ENCODE data around the gene EWSR1. TPM values are rescaled to one million over a fixed set of nuclear protein-coding genes. Genes with fewer than 3 reads are reported as not detected.

Gene EWSR1
- total RNA-seq, 4 donors from 2014 or later: 132 to 308 (median 170) TPM

GRCh38 chr22:29341056-29341848 lies 73.2 kb downstream of the EWSR1 start:
- peaks cover 84% of the 10 kb centered on the region for H3K36me3 ChIP-seq

GRCh38 chr22:29341849-29342127 lies 73.7 kb downstream of the EWSR1 start:
- no peak overlapping the region for H3K27ac ChIP-seq
- no peak for DNase-seq (ENCODE audit: low spot score in 2 of 2)
- peaks cover 34% of the 10 kb centered on the region for H3K4me1 ChIP-seq
- no peaks in the 10 kb centered on the region for H3K27me3 ChIP-seq
- 100% methylated on average over 2 of the region's 2 CpGs for whole genome bisulfite sequencing
- no peak for TF ChIP-seq POLR2AphosphoS5 (IDR thresholded peaks at IDR 0.05)
- H3K4me3 ChIP-seq: no peak overlapping the region
- no peaks in the 10 kb centered on the region for H3K9me3 ChIP-seq
- peaks cover 84% of the 10 kb centered on the region for H3K36me3 ChIP-seq

More at GRCh38 chr22:29341056-29341848, 73.2 kb downstream of the EWSR1 start:
- peaks cover 30% of the 10 kb centered on the region for H3K4me1 ChIP-seq
- H3K9me3 ChIP-seq: no peaks in the 10 kb centered on the region
- 94% methylated on average over 19 of the region's 25 CpGs for WGBS
- no peaks in the 10 kb centered on the region for H3K27me3 ChIP-seq
- no peak overlapping the region for H3K27ac ChIP-seq
- DNase-seq (ENCODE audit: low spot score in 2 of 2): no peak
- no peak overlapping the region for H3K4me3 ChIP-seq
- no peak for TF ChIP-seq POLR2A (IDR thresholded peaks at IDR 0.05)
- TF ChIP-seq CTCF (IDR thresholded peaks at IDR 0.05): no peak
- TF ChIP-seq EP300 (IDR thresholded peaks at IDR 0.05): no peak
- no peak for TF ChIP-seq POLR2AphosphoS5 (IDR thresholded peaks at IDR 0.05)

GRCh38 chr22:29342177-29342576 lies 74.1 kb downstream of the EWSR1 start:
- H3K27me3 ChIP-seq: no peaks in the 10 kb centered on the region
- no peak overlapping the region for H3K27ac ChIP-seq

GRCh38 chr22:29342577-29343312 lies 74.7 kb downstream of the EWSR1 start:
- 86% methylated on average over 7 of the region's 10 CpGs for WGBS
- peaks cover 84% of the 10 kb centered on the region for H3K36me3 ChIP-seq
- no peaks in the 10 kb centered on the region for H3K9me3 ChIP-seq
- H3K4me1 ChIP-seq: peaks cover 36% of the 10 kb centered on the region
- H3K4me3 ChIP-seq: no peak overlapping the region
- no peak for TF ChIP-seq CTCF (IDR thresholded peaks at IDR 0.05)
- no peak for TF ChIP-seq EP300 (IDR thresholded peaks at IDR 0.05)
- TF ChIP-seq POLR2A (IDR thresholded peaks at IDR 0.05): no peak
- no peak for TF ChIP-seq POLR2AphosphoS5 (IDR thresholded peaks at IDR 0.05)
- DNase-seq (ENCODE audit: low spot score in 2 of 2): peak in 1 of 2 donors; percentile 75
- no peaks in the 10 kb centered on the region for H3K27me3 ChIP-seq
- H3K27ac ChIP-seq: no peak overlapping the region

More at GRCh38 chr22:29342177-29342576, 74.1 kb downstream of the EWSR1 start:
- WGBS: 90% methylated on average over 6 of the region's 6 CpGs
- DNase-seq (ENCODE audit: low spot score in 2 of 2): peak in 1 of 2 donors; percentile 52
- peaks cover 33% of the 10 kb centered on the region for H3K4me1 ChIP-seq
- TF ChIP-seq POLR2AphosphoS5 (IDR thresholded peaks at IDR 0.05) (no peak), POLR2A (IDR thresholded peaks at IDR 0.05) (no peak), CTCF (IDR thresholded peaks at IDR 0.05) (no peak), EP300 (IDR thresholded peaks at IDR 0.05) (no peak)
- peaks cover 84% of the 10 kb centered on the region for H3K36me3 ChIP-seq
- no peak overlapping the region for H3K4me3 ChIP-seq
- H3K9me3 ChIP-seq: no peaks in the 10 kb centered on the region

GRCh38 chr22:29343313-29343805 lies 75.3 kb downstream of the EWSR1 start:
- no peak for TF ChIP-seq POLR2A (IDR thresholded peaks at IDR 0.05)
- no peak for TF ChIP-seq POLR2AphosphoS5 (IDR thresholded peaks at IDR 0.05)
- TF ChIP-seq CTCF (IDR thresholded peaks at IDR 0.05): no peak
- no peak for TF ChIP-seq EP300 (IDR thresholded peaks at IDR 0.05)
- no peaks in the 10 kb centered on the region for H3K27me3 ChIP-seq
- no peaks in the 10 kb centered on the region for H3K9me3 ChIP-seq
- H3K4me1 ChIP-seq: peaks cover 30% of the 10 kb centered on the region
- H3K36me3 ChIP-seq: peaks cover 86% of the 10 kb centered on the region
- H3K4me3 ChIP-seq: no peak overlapping the region
- peak in 1 of 2 donors; percentile 68 for DNase-seq (ENCODE audit: low spot score in 2 of 2)
- no peak overlapping the region for H3K27ac ChIP-seq
- 60% methylated on average over 6 of the region's 7 CpGs for WGBS
